Epithelial cell of proximal tubule (primary cell): Measurements from ENCODE around the gene GP9. TPM values are rescaled to one million over a fixed set of nuclear protein-coding genes. Genes with fewer than 3 reads are reported as not detected.

Experiments used
- DNase-seq: peaks from one replicate; pipeline ENCODE4 v3.0.0-alpha.2; 2011; ENCODE audit warnings: low read depth
- H3K4me3 ChIP-seq: 2 replicates; pipeline ENCODE4 v1.5.1; 2011; ENCODE audit warnings: low read depth, mild to moderate bottlenecking, low read length
- total RNA-seq: library from RNA; depleted of rRNA; stranded (reverse); fragments of >200 nt; gene quantifications from 2 replicates; pipeline ENCODE4 v1.2.3, GENCODE V29; 2015
- TF ChIP-seq, protein P1 (sequence below): conservative IDR thresholded peaks from 2 replicates; pipeline ENCODE4 v1.5.1; 2012; ENCODE audit warnings: low read depth, mild to moderate bottlenecking, low read length

The GP9 gene
- total RNA-seq, 1 donor from 2014 or later: not detected

DNA sequence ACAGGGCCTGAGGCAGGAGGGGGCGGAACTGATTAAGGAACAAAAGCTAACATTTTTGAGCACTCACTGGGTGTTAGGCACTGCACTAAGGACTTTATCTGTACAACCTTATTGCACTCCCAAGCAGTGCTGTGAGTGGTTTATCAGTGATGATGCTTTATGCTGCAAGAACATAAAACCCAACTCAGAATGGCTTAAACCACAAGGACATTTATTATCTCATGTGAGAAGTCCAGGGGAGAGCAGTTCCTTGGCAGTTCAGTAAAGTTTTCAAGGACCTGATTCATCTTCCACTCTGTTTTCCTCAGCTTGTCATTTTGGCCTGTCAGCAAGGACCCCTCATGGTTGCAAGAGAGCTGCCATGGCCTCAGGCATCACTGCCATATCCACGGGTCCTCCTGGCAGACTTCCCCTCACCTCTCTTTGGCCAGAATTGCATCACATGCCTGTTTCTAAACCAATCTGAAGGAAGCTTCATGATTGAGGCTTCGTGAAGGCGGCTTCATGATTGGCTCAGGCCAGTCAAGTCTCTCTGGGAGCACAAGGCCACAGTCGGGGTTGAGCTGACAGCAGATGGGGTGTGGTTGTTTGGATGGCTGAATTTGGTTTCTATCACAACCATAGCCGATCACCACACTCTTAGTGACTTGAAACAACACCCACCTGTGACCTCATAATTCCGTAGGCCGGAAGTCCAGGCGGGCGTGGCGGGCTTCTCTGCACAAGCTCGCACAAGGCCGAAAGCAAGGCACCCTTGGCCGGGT is 43.7 kb upstream of the GP9 start:
- TF ChIP-seq, protein P1, sequence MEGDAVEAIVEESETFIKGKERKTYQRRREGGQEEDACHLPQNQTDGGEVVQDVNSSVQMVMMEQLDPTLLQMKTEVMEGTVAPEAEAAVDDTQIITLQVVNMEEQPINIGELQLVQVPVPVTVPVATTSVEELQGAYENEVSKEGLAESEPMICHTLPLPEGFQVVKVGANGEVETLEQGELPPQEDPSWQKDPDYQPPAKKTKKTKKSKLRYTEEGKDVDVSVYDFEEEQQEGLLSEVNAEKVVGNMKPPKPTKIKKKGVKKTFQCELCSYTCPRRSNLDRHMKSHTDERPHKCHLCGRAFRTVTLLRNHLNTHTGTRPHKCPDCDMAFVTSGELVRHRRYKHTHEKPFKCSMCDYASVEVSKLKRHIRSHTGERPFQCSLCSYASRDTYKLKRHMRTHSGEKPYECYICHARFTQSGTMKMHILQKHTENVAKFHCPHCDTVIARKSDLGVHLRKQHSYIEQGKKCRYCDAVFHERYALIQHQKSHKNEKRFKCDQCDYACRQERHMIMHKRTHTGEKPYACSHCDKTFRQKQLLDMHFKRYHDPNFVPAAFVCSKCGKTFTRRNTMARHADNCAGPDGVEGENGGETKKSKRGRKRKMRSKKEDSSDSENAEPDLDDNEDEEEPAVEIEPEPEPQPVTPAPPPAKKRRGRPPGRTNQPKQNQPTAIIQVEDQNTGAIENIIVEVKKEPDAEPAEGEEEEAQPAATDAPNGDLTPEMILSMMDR: no peak
- H3K4me3 ChIP-seq: no peak overlapping the region
- no peak for DNase-seq

DNA sequence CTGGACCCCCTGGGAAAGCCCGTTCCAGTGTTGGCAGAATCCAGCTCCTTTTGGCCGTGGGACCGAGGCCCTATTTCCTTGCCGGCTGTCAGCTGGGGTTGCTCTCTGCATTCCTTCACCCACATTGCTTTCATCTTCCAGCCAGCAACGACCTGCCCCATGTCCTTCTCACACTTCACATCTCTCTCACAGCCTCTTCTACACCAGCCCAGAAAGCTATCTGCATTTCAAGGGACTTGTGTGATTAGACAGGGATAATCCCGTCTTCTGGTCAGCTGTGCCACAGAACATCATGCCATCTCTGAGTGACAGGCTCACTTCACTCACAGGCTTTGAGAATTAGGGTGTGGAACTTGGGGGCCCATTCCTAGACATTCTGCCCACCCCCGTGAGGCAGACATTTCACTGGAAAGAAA is 43.1 kb upstream of the GP9 start:
- no peak for DNase-seq
- TF ChIP-seq, protein P1: no peak
- H3K4me3 ChIP-seq: no peak overlapping the region

DNA sequence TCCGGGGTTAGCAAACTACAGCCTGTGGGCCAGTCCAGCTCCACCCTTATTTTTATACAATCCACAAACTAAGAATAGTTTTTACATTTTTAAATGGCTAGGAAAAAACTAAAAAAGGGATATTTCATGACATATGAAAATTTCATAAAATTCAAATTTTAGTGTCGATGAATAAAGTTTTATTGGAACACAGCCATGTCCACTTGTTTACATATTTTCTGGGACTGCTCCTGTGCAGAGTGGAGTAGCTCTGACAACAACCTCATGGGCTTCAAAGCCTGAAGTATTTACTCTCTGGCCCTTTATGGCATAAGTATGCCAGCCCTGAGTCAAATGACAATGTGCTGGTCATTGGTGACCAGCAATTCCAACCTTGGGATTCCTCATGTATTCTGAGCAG is 42.3 kb upstream of the GP9 start:
- TF ChIP-seq, protein P1: no peak
- H3K4me3 ChIP-seq: no peak overlapping the region
- no peak for DNase-seq

DNA sequence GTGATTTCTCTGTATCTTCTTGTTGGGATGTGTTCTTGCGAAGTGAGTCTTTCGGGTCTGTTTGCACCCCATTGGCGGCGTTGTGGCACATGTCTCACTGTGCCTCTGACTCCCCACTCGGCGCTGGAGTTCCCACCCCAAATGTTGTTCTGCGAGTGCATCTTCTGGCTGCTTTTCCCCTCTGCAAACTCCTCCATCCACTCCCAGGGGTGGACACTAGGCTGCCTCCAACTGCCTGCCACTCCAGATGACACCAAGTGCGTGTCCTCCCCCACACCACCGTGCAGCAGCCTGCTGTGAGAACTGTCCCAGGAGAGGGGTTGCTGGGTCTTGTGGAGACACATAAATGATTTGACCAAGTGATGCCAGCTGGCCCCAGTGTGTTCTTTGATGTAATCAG is 41.8 kb upstream of the GP9 start:
- no peak overlapping the region for H3K4me3 ChIP-seq
- TF ChIP-seq, protein P1: no peak
- DNase-seq: no peak

DNA sequence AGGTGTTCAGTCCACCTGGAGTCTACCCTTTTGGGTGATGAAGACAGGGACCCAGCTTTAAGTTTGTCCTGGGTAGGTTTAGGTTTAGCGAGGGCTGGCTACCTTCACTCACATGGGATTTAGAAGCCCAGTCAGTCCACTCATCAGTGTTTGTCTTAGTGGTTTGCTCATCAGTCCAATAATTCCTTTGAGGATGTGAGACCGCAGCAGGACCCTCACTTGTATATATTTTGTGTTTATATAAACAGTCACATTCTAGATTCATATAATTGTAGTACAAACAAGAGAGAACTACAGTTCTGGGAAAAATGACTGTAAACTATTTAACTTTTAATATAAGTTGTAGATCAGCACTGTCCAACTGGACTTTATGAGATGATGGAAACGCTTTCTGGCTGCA is 41.3 kb upstream of the GP9 start:
- no peak for DNase-seq
- TF ChIP-seq, protein P1: no peak
- H3K4me3 ChIP-seq: no peak overlapping the region

DNA sequence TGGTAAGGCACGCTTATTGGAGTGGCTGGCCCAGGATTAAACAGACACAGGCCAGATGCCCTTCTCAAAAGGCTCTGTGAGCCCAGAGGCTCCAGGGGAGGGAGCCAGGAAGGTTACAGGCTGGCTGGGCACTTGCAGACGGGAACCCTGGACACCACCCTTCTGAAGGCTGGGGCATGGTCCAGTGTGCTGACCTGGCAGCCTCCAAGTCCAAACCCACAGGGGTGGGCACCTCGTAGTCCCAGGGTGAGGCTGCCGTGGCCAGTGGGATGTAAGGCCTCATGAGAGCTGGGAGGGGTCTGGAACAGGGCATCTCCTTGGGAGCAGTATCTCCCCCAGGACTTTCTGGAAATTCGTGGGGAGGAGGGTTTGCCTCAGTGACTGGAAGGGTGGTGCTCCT is 39.9 kb upstream of the GP9 start:
- TF ChIP-seq, protein P1: no peak
- H3K4me3 ChIP-seq: no peak overlapping the region
- no peak for DNase-seq

DNA sequence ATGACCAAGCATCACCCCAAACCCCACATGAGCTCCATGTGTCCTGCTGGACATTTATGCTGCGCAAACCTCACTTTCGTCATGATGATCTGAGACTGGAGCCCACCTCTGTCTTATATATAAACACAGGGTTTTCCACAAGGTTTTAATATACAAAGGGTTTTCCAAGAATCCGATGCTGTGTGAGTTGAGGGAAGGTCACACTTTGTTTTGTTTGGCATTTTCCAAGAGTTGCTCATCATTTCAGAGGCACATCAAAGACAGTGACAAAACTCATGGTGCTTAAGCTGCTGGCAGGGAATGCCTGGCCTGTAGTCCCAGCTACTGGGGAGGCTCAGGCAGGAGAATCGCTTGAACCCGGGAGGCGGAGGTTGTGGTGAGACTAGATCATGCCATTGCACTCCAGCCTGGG is 39.4 kb upstream of the GP9 start:
- H3K4me3 ChIP-seq: no peak overlapping the region
- TF ChIP-seq, protein P1: no peak
- DNase-seq: no peak
